Brain pericyte (primary cell): Measurements from ENCODE around the gene RDH16.
"Not testable (repeated sequence)": the region's sequence is repeated elsewhere in the genome, so short reads cannot be mapped to it uniquely, and the experiment has no call there.

Experiments
- DNase-seq: peaks from one replicate; pipeline ENCODE4 v3.0.0-alpha.2; 2012; ENCODE audit warnings: low read depth, low spot score

The RDH16 gene

GRCh38 chr12:56989861-56990610, 32.6 kb upstream of the RDH16 start:
- no peak for DNase-seq

GRCh38 chr12:56988207-56988739, 30.9 kb upstream of the RDH16 start:
- DNase-seq, result no peak

- DNase-seq, result no peak
Observed at GRCh38 chr12:56987551-56988053, 30.2 kb upstream of the RDH16 start.

GRCh38 chr12:56987011-56987410, 29.6 kb upstream of the RDH16 start:
- DNase-seq, result no peak

- DNase-seq, result not testable (repeated sequence)
Observed at GRCh38 chr12:56985714-56986113, 28.3 kb upstream of the RDH16 start.

- DNase-seq, result no peak
Observed at GRCh38 chr12:56983386-56983785, 26.0 kb upstream of the RDH16 start.

- not testable (repeated sequence) for DNase-seq
Observed at GRCh38 chr12:56982578-56983236, 25.3 kb upstream of the RDH16 start.

GRCh38 chr12:56980941-56981530, 23.6 kb upstream of the RDH16 start:
- no peak for DNase-seq

- DNase-seq, result no peak
Observed at GRCh38 chr12:56980268-56980667, 22.9 kb upstream of the RDH16 start.

GRCh38 chr12:56979628-56980027, 22.2 kb upstream of the RDH16 start:
- no peak for DNase-seq

- DNase-seq, result no peak
Observed at GRCh38 chr12:56978397-56979138, 21.2 kb upstream of the RDH16 start.

- not testable (repeated sequence) for DNase-seq
Observed at GRCh38 chr12:56977361-56977760, 20.0 kb upstream of the RDH16 start.

GRCh38 chr12:56974224-56974623, 16.8 kb upstream of the RDH16 start:
- DNase-seq, result not testable (repeated sequence)

- DNase-seq, result not testable (repeated sequence)
Observed at GRCh38 chr12:56968910-56969309, 11.5 kb upstream of the RDH16 start.

GRCh38 chr12:56965997-56966642, 8.7 kb upstream of the RDH16 start:
- not testable (repeated sequence) for DNase-seq

GRCh38 chr12:56965124-56965523, 7.7 kb upstream of the RDH16 start:
- not testable (repeated sequence) for DNase-seq

GRCh38 chr12:56963557-56963956, 6.1 kb upstream of the RDH16 start:
- DNase-seq, result not testable (repeated sequence)

GRCh38 chr12:56962247-56962646, 4.8 kb upstream of the RDH16 start:
- DNase-seq, result not testable (repeated sequence)

GRCh38 chr12:56958422-56958821, 1.0 kb upstream of the RDH16 start:
- DNase-seq, result no peak

- no peak for DNase-seq
Observed at GRCh38 chr12:56955631-56956256, 1.7 kb downstream of the RDH16 start.

GRCh38 chr12:56954958-56955355, 2.5 kb downstream of the RDH16 start:
- DNase-seq, result no peak
